ENCODE data around the gene CCSER2.

GRCh38 chr10:84356928-84357327 is 28.5 kb downstream of the CCSER2 start:
- TF ChIP-seq CTCF (IDR thresholded peaks at IDR 0.05; ENCODE audit: low read length) (no peak), EZH2 (IDR thresholded peaks at IDR 0.05; ENCODE audit: borderline replicate concordance, low read length) (no peak)
